Prostate gland (tissue), 2 donors: Measurements from ENCODE around the gene SEC14L6. TPM values are rescaled to one million over a fixed set of nuclear protein-coding genes. Genes with fewer than 3 reads are reported as not detected.

Experiments used
- DNase-seq: peaks from one replicate; pipeline ENCODE4 v3.0.0-alpha.2; 2019; ENCODE audit warnings: low spot score
- H3K27ac ChIP-seq, 2 donors: fragments of 200-600 bp; sonication (generic); 2 replicates each; pipeline ENCODE4 v1.5.1; 2017 to 2019
- H3K27me3 ChIP-seq: fragments of 200-600 bp; sonication (generic); replicated peaks from 2 replicates; pipeline ENCODE4 v1.5.1; 2019; ENCODE audit not compliant: insufficient read depth
- H3K36me3 ChIP-seq, 2 donors: fragments of 200-600 bp; sonication (generic); 1 replicate in 1 of 2; 2 replicates in 1 of 2; pipeline versions ENCODE4 v1.5.1 to v1.8.1; 2017 to 2019
- H3K4me1 ChIP-seq: fragments of 200-600 bp; sonication (generic); replicated peaks from 2 replicates; pipeline ENCODE4 v1.5.1; 2019
- H3K4me3 ChIP-seq, 2 donors: fragments of 200-600 bp; sonication (generic); 2 replicates each; pipeline ENCODE4 v1.5.1; 2017 to 2019
- H3K9me3 ChIP-seq: fragments of 200-600 bp; sonication (generic); 2 replicates; pipeline ENCODE4 v1.5.1; 2017
- POLR2A ChIP-seq: fragments of 450-650 bp; IDR thresholded peaks from one replicate; pipeline ENCODE4 v1.6.1; 2016; ENCODE audit warnings: antibody characterized with exemption, mild to moderate bottlenecking
- POLR2AphosphoS5 ChIP-seq: sonication (generic); formaldehyde crosslinking; IDR thresholded peaks from one replicate; pipeline ENCODE4 v1.6.1; 2017; ENCODE audit warnings: antibody characterized with exemption
- WGBS: methylation state at CpG from one replicate; pipeline ENCODE4 v1.1.5; 2018; 5-methylcytosine and 5-hydroxymethylcytosine counted together
- intact Hi-C: fragments of 100-400 bp; cut with DNase I; formaldehyde crosslinking; loops from one replicate; pipeline ENCODE4 v1.14.2; 2022
- total RNA-seq, 2 donors: library from RNA; depleted of rRNA; stranded (reverse); fragments of >200 nt; gene quantifications; one replicate each; pipeline ENCODE4 v1.1.0, GENCODE V29; 2016
- TF ChIP-seq, protein P1 (sequence below), 4 experiments: fragments of 200-600 bp in 2 of 4; fragments of 450-650 bp in 2 of 4; sonication (generic) in 2 of 4; IDR thresholded peaks; 1 replicate in 3 of 4; 2 replicates in 1 of 4; pipeline ENCODE4 v1.5.1; 2016 to 2019; ENCODE audit warnings: antibody characterized with exemption in 4 of 4, mild to moderate bottlenecking in 2 of 4, moderate library complexity in 2 of 4

The SEC14L6 gene
- total RNA-seq, 2 donors from 2014 or later: 0.23 to 22.9 TPM

DNA sequence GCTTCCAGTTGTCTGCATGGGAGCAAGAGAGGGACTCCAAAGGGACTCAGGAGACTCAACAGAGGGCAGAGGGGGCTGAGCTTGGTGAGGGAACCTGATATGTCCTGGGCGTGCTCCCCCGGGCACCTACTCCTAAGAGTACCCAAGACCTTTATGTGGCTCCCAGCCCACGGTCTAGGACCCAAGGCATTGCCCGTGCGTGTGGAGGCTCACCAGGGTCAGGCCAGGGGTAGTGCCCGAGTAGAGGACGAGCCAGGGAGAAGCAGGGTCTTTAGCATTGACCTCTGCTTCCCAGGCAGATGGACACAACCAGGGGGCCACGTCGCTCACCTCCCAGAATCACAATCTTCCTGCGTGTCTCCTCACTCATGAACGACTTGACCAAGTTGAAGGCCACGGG lies 54.4 kb downstream of the SEC14L6 start:
- Histone ChIP-seq H3K27ac (no peak overlapping the region), H3K9me3 (no peaks in the 10 kb centered on the region), H3K27me3 (no peaks in the 10 kb centered on the region), H3K4me1 (no peaks in the 10 kb centered on the region), H3K4me3 (no peak overlapping the region), H3K36me3 (no peaks in the 10 kb centered on the region)
- TF ChIP-seq POLR2AphosphoS5 (no peak), POLR2A (no peak)
- TF ChIP-seq, protein P1, sequence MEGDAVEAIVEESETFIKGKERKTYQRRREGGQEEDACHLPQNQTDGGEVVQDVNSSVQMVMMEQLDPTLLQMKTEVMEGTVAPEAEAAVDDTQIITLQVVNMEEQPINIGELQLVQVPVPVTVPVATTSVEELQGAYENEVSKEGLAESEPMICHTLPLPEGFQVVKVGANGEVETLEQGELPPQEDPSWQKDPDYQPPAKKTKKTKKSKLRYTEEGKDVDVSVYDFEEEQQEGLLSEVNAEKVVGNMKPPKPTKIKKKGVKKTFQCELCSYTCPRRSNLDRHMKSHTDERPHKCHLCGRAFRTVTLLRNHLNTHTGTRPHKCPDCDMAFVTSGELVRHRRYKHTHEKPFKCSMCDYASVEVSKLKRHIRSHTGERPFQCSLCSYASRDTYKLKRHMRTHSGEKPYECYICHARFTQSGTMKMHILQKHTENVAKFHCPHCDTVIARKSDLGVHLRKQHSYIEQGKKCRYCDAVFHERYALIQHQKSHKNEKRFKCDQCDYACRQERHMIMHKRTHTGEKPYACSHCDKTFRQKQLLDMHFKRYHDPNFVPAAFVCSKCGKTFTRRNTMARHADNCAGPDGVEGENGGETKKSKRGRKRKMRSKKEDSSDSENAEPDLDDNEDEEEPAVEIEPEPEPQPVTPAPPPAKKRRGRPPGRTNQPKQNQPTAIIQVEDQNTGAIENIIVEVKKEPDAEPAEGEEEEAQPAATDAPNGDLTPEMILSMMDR (IDR thresholded peaks at IDR 0.05): no peak
- 84% methylated on average over 12 of the region's 12 CpGs for WGBS
- intact Hi-C loops: no loop called here
- DNase-seq: no peak

- Histone ChIP-seq H3K4me1 (no peaks in the 10 kb centered on the region), H3K27ac (no peak overlapping the region), H3K9me3 (no peaks in the 10 kb centered on the region), H3K4me3 (no peak overlapping the region), H3K36me3 (no peaks in the 10 kb centered on the region), H3K27me3 (no peaks in the 10 kb centered on the region)
- TF ChIP-seq POLR2AphosphoS5: no peak
- TF ChIP-seq POLR2A: no peak
- TF ChIP-seq, protein P1 (IDR thresholded peaks at IDR 0.05): no peak
- intact Hi-C loops: no loop called here
- 90% methylated on average over 6 of the region's 7 CpGs for WGBS
- no peak for DNase-seq
Measured at GRCh38 chr22:30491381-30491780, 55.2 kb downstream of the SEC14L6 start.

GRCh38 chr22:30490399-30490798 lies 56.1 kb downstream of the SEC14L6 start:
- no peaks in the 10 kb centered on the region for H3K27me3 ChIP-seq
- TF ChIP-seq POLR2A: no peak
- TF ChIP-seq, protein P1 (IDR thresholded peaks at IDR 0.05): no peak
- TF ChIP-seq POLR2AphosphoS5: no peak
- DNase-seq: no peak
- H3K4me1 ChIP-seq: no peaks in the 10 kb centered on the region
- no peak overlapping the region for H3K4me3 ChIP-seq
- H3K27ac ChIP-seq: no peak overlapping the region
- 71% methylated on average over 11 of the region's 11 CpGs for WGBS
- intact Hi-C loops: no loop called here
- H3K36me3 ChIP-seq: no peaks in the 10 kb centered on the region
- H3K9me3 ChIP-seq: no peaks in the 10 kb centered on the region

- TF ChIP-seq POLR2AphosphoS5: no peak
- TF ChIP-seq, protein P1 (IDR thresholded peaks at IDR 0.05): no peak
- TF ChIP-seq POLR2A: no peak
- H3K4me1 ChIP-seq: no peaks in the 10 kb centered on the region
- intact Hi-C loops: loop anchor here (5.0 to 10.0 kb wide), 2 partner anchors 96 to 383 kb away; no protein-coding TSS in a partner anchor
- no peaks in the 10 kb centered on the region for H3K9me3 ChIP-seq
- no peak for DNase-seq
- no peak overlapping the region for H3K4me3 ChIP-seq
- H3K27me3 ChIP-seq: no peaks in the 10 kb centered on the region
- WGBS: 78% methylated on average over 7 of the region's 7 CpGs
- H3K27ac ChIP-seq: no peak overlapping the region
- no peaks in the 10 kb centered on the region for H3K36me3 ChIP-seq
Measured at GRCh38 chr22:30488121-30488520, 58.4 kb downstream of the SEC14L6 start.

DNA sequence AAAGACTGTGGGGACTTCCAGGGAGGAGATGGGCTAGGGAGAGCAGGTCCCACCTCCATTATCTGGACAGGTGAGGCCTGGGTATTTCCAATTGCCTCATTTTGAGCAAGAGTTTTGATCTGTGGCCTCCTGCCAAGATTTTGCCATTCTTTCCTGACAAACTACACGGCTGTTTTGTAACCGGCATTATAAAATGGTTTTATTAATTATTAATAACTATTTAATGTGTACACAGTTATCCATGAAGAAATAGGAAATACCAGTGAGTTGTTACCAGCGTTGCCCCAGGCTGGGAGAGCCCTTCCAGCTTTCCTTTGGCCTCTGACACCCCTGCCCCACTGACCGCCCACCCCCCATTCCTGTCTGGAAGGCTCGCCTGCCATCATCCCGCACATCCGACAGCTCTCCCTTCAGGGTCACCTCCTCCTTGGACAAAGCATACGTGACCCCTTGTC lies 59.9 kb downstream of the SEC14L6 start:
- TF ChIP-seq, protein P1 (IDR thresholded peaks at IDR 0.05): no peak
- TF ChIP-seq POLR2A: no peak
- no peak for TF ChIP-seq POLR2AphosphoS5
- Histone ChIP-seq H3K27ac (no peak overlapping the region), H3K9me3 (no peaks in the 10 kb centered on the region), H3K4me3 (no peak overlapping the region), H3K27me3 (no peaks in the 10 kb centered on the region), H3K4me1 (no peaks in the 10 kb centered on the region), H3K36me3 (no peaks in the 10 kb centered on the region)
- no peak for DNase-seq
- WGBS: 70% methylated on average over 8 of the region's 8 CpGs
- intact Hi-C loops: loop anchor here (5.0 to 10.0 kb wide), 2 partner anchors 94 to 382 kb away; no protein-coding TSS in a partner anchor
